HG03103 (cell line): ENCODE data around the gene PSD2.

Source experiments
- ATAC-seq: cut with Tn5 transposase; IDR thresholded peaks from one replicate; pipeline ENCODE4 v1.9.1; 2021; ENCODE audit warnings: low read depth; ENCODE audit not compliant: unreplicated experiment

The PSD2 gene

GRCh38 chr5:139763280-139763929 is 32.2 kb upstream of the PSD2 start:
- no peak for ATAC-seq

DNA sequence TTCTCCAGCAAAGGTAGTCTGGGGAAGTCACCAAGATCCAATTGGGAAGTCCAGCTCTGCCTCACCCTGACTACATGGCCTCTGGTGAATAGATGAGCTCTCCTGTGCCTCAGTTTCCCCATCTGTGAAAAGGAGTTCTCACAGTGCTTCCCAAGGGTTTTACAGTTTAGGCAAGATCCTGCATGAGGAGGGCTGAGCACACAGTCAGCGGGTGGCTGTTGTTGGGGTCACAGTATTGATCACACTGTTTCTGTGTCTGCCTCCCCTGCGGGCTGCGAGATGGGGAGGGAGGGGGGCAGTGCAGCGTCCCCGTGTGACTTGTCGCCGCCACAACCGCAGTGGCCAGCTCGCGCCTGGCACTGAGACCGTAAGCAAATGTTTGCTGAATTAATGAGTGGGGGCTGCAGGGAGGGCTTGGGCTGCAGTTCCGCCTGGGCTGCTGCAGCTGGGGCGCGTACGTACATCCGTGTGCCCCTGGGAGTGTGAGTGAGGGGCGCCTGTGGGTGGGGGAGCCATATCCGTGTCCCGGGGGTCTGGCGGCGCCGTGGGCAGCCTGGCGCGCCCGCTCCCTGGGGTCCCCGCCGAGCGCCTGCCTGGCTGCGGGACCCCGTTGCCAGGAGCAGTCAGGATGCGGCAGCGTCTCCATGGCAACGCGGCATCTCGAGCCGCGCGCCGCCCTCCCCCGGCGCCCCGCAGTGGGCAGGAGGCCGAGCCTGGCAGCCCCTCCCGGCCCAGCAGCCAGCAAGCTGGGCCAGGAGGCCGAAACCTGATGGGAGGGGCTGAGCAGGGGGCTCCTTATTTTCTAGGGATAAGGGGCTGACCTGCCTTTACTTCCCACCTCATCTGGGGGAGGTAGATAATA is 31.4 kb upstream of the PSD2 start:
- no peak for ATAC-seq

DNA sequence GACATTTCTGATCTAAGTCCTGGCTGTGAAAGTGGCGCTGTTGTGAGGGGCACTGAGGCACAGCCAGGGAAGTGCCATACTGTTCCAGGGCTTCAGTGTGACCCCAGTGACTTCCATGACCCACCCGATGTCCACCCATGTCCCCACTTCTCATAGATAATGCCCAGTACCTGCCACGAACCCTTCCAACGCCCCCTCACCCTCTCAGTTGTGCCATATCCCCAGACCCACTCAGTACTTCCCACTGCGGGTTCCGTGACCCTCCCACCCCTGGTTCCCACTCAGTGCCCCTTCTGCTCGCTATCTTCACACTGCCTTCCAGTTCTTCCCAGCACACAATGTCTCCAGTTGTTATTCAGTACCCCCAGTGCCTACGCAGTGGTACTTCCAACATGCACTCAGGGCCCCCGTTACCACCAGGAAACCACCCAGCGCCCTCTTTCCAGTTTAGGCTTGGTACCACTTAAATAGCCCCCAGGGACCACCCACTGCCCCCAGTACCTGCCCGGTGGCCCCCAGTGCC is 30.7 kb upstream of the PSD2 start:
- no peak for ATAC-seq

DNA sequence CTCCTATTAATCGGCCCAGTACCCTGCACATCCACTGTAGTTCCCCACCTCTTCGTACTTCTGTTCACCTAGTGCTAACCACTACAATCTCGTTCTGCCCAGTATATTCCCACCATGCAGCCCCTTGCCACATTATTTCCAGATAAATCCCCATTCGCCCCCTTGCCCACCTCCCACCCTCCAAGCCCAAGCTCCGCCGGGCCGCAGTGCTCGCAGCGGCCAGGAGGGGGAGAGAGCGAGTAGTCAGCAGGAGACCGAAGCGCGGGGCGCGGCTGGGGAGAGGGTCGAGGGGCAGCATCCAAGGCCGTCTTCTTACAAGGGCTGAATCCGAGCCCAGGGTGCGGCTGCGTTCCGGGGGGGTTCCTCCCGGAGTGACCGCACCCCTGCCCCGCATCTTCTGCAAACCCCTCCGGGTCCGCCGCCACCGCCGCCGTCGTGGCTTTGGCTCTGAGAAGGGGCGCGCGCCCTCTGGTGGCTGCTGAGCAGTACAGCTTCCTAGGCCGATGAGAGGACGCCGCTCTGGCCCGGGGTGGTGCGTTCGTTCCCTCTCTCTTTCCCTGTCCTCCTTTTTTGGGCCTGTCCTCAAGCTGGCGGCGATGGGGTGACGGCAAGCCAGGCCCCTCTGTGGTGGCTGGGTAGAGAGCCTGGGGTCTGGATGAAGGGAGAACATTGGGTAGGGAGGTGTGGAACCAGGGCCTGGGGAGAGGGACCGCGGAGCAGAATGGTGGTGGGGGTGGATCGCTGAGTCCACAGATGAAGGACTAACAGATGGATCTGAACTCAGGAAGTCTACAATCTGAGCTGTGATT is 30.0 kb upstream of the PSD2 start:
- ATAC-seq = peak; percentile 77

DNA sequence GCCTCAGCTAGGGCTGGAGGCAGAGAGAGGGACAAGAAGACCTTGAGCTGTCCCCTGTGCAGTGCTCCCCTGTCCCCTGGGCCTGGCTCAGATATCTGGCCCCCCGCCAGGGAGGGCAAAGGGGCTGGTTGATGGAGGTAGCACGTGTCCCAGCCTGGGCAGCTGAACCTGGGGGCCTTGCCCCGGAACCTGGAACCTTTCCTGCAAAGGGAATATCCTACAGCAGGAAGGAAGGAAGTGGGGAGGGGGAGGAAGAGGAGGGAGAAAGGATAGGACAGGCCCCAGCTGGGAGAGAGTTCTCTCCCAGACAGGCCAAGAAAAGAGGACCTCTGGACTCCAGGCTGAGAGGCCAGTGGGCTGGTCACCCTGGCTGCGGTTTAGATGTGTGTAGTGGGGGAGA is 27.6 kb upstream of the PSD2 start:
- no peak for ATAC-seq

DNA sequence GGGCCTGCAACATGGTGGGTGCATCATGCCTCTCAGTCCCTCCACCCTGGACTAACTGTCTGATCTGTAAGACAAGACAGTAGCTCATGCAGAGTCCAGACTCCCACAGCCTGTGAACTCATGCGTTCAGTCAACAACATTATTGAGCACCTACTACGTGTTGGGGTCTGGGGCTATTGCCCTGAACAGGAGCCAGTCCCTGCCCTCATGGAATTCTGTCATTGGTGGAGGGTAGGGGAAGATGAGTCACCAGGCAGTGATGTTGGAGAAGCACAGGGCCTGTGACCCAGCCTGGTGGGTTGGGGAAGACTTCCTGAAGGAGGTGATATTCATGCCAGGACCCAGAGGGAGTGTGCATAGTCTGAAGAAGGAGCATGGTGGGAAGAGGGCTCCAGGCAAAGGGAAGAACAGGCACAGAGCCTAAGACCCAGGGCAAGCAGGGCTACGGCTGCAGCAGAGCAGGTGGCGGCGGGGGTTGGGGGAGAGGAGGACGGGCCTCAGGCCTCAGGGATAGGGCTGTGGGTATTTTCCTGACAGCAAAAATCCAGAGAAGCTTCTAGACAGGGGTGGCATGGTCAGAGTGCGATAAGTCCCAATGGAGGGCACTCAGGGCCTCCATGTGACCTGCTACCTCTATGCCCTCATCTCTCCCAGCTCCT is 26.7 kb upstream of the PSD2 start:
- no peak for ATAC-seq

DNA sequence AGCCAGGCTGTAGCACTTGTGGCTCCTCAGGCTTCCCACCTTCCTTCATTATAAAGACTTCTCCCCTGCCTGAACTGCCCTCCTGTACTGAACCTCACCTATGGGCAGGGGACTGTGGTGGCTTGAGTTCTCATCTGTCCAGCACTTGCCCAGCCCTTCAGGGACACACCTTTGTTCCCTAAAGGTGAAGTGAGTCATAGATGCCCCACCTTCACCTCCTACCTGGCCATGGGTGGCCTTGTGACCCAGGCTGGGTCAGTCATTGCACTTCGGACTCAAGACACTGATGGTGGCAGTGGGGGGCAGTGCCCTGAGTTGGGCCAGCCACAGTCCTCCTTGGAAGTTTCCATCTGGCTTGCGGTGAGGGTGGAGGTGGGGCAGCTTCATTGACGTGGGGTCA is 26.1 kb upstream of the PSD2 start:
- ATAC-seq = no peak

DNA sequence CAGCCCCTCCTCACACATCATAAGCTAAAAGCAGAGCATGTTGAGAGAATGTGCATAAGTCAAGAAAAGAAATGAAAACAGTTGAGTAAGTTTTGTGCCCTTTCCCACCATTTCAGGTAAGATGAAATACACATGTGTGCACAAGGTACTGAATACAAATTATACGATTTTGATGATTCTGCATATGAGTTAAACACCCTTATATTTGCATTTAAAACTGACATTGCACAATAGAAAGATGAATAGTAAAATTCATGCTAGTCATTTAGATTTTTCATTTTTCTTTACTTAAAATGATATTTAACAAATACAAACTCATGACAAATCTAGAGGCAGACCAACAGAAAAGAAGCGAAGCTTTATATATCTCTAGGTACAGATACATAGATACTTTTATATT is 24.9 kb upstream of the PSD2 start:
- no peak for ATAC-seq

DNA sequence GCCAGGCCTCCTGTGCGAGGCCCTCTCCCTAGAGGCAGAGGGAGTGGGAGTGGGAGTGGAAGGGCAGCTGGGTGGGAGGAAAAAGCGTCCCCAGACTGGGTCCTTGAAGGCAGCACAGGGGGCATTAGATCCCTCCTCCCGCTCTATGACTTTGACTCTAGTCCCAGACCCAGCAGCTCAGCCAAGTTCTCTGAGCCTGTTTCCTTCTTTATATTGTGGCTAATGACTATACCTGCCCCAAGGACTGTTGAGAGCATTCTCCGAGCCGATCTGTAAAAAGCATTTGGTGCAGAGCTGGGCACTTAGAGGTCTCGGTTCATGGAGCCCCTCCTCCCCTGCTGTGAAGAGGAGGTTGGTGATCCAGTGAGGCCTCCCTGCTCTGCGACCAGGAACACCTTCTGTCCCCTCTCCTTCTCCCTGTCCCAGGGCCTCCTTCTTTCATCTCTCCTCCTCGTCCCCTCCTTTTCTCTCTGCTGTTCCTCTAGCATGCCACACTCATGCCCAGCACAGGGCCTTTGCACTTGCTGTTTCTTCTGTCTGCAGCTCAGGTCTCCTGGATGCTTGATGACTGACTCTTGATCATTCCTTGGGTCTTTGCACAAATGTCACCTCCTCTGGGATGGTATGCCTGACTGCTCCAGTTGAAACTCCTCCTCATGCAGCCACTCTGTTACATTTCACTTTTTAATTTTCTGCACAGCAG is 23.4 kb upstream of the PSD2 start:
- ATAC-seq = no peak

GRCh38 chr5:139772927-139773690 is 22.5 kb upstream of the PSD2 start:
- no peak for ATAC-seq

GRCh38 chr5:139774980-139775661 is 20.5 kb upstream of the PSD2 start:
- ATAC-seq = no peak

DNA sequence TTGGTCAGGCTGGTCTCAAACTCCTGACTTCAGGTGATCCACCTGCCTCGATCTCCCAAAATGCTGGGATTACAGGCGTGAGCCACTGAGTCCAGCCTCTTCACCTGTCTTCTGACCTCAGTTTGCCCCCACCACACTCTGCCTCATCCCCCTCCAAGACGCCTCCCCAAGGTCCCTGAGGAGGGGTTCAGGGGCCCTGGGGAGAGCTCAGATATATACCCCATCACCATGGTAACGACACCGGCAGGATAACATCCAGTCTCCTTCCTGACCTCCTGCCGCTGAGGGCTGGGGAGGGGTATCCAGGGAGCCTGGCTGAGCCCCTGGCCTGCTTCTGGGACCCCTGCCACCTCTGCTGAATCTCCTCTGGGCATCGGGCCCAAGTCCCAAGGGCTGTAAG is 19.7 kb upstream of the PSD2 start:
- no peak for ATAC-seq

GRCh38 chr5:139776861-139777260 is 18.7 kb upstream of the PSD2 start:
- no peak for ATAC-seq

- no peak for ATAC-seq
These were observed 12.1 kb upstream of the PSD2 start for GRCh38 chr5:139783436-139783965.

- no peak for ATAC-seq
These were observed 11.1 kb upstream of the PSD2 start for GRCh38 chr5:139784488-139784887.

DNA sequence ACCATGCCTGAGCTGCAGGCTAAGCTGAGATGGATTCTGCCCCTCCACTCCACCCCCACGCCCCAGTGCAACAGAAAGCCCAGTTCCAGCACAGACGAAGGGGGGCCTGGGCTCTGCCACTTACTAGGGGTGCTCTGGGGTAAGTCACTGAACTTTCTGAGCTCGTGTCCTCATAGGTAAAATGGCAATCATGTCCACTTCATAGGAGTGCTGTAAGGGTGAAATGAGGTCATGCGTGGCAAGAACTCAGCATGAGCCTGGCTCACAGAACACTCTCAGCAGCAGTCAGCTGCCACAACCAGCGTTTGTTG is 8.4 kb upstream of the PSD2 start:
- no peak for ATAC-seq

DNA sequence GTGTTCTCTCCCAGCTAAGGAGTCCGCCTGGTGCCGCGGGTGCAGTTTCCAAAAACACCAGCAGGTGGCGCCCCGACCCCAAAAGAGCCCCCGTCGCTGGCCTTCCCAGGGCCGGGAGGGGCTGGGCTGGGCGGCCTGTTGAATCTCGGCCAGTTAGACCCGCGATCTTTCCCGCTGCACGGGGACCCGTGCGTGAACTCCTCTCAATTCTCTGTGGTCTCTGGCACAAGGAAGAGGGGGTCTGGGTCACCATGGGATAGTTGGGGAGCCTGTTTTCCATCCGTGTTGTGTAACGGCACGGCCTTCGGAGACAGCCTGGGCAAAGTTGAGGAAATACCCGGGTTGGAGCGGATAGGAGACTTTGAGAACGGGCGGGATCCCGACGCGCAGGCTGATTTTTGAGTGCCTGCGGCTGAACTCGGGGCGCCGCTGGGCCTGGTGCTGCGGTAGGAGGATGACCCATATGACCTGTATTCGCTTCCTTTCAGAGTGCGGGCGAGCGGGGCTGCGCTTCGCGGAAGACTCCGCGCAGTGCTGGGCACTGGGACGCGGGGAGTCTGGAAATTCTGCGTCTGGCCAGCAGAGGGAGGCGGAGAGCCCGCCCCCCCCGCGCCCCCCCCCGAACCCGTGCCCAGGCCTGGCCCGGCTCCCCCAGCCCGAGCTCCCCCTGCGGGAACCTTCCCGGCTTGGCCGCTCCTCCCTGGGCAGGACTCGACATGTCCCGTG is 7.9 kb upstream of the PSD2 start:
- peak; percentile 77 for ATAC-seq

- no peak for ATAC-seq
These were observed 7.2 kb upstream of the PSD2 start for GRCh38 chr5:139788294-139788910.
